Erythroblast (primary cell): Measurements from ENCODE around the gene TBC1D9B.

Source experiments
- DNase-seq, 2 experiments: peaks; one replicate each; lab custom pipeline; 2025; lab: John Stamatoyannopoulos, UW
- GATA1 ChIP-seq: IDR thresholded peaks from 2 replicates; pipeline ENCODE4 v1.6.1; 2011; ENCODE audit warnings: low read depth, mild to moderate bottlenecking, control low read depth, low read length, moderate library complexity
- POLR2A ChIP-seq: IDR thresholded peaks from 2 replicates; pipeline ENCODE4 v1.6.1; 2011; ENCODE audit warnings: mild to moderate bottlenecking, low read length

TBC1D9B gene

DNA sequence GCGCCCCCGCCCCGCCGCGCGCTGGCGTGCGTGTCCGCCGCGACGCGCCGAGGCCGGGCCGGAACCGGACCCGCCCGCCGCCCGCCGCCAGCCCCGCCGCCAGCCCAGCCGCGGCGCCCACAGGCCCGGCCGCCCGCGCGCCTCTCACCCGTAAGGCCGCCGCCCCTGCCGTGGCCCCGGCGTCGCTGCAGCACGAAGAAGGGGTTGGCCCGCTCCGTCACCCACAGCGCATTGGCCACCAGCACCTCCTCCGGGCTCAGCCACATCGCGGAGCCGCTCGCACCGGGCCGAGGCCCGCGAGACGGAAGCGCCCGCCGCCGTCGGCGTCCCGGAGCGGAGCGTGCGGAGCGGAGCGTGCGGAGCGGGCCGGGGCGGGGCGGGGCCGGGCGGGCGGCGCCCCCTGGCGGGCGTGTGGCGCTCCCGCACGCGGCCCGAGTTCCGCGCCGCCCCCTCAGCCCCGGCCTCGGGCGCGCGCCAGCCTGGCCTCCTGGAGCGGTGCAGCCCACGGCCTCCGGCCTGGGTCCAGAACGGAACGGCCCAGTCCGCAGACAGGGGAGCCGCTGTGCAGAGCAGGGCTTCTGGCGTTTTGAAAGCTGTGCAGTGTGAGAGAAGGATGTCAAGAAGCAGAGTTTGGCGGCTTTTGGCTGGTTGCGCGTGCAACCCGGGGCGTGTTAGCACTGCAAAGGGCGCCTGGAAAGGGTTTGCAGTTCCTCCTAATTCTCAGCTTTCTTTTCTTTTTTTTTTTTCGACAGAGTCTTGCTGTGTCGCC lies at the start of gene TBC1D9B:
TSS of gene TBC1D9B (minus strand) at position 342 of the 769 bp plus-strand sequence. CDS start at position 266, 76 bp downstream.
- DNase-seq: peak; percentile 82 to 90
- TF ChIP-seq POLR2A (no peak), GATA1 (no peak)

DNA sequence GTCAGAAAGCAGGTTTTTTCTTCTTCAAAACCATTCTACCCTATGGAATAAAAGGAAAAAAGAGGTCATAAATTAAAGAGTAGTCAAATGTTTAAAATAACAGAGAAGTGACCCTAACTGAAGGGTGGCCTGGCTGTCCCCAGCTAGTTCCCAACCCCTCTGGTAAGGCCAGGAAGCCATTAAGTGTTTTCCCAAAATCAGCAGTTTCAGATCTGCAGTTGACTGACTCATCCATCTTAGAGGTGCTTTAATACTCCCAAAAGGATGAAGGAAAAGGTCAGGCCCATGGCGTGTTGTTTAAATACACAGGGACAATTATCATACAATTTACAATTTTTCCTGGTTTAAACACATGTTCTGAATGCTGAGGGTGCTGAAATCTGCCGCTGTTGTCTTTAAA lies 47.9 kb upstream of the TBC1D9B start:
- TF ChIP-seq POLR2A: no peak
- no peak for DNase-seq

DNA sequence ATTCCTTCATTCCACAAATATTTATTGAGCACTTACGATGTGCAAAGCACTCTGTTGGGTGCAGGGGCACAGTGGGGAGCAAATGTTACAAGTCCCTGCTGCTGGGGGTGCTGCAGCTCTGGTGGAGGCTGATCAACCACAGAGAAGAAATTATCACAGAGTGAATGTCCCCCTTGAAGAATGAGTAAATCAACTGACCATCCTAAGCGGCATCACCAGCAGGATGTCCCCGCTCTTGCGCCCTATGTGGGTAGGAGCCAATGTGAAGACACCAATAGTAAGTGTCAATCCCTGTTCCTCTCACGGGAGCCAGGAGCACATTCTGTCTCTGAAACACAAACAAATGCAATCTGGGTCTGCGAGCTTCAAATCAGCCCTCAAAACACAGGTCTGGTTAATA lies 47.4 kb upstream of the TBC1D9B start:
- no peak for DNase-seq
- TF ChIP-seq GATA1 (no peak), POLR2A (no peak)

DNA sequence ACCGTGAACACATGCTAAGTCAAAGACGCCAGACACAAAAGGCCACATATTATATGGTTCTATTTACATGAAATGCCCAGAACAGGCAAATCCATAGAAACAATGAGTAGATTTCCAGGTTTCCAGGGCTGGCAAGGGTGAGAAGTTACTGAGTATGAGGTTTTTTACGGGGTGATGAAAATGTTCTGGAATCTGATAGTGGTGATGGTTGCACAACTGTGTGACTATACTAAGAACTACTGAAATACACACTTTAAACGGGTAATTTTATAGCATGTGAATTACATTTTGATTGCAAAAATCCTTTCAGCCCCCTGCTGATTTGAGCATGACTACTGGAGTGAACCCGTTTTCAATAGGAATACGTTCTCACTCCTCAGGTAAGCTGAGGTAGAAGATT lies 46.7 kb upstream of the TBC1D9B start:
- DNase-seq: no peak
- TF ChIP-seq POLR2A: no peak
- TF ChIP-seq GATA1: no peak

DNA sequence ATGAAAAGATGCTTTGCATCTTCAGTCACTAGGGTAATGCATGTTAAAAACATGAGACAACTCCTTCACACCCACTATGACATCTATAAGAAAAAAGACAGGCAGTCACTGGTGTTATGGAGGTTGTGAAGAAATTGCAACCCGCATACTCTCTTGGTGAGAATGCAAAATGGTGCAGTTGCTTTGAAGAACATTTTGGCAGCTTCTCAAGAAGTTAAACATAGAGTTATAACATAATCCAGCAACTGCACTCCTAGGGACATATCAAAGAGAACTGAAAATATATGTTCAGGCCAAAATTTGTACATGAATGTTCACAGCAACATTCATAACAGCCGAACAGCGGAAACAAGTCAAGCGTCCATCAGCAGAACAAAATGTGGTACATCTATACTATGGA lies 46.3 kb upstream of the TBC1D9B start:
- no peak for DNase-seq
- TF ChIP-seq GATA1: no peak
- TF ChIP-seq POLR2A: no peak

DNA sequence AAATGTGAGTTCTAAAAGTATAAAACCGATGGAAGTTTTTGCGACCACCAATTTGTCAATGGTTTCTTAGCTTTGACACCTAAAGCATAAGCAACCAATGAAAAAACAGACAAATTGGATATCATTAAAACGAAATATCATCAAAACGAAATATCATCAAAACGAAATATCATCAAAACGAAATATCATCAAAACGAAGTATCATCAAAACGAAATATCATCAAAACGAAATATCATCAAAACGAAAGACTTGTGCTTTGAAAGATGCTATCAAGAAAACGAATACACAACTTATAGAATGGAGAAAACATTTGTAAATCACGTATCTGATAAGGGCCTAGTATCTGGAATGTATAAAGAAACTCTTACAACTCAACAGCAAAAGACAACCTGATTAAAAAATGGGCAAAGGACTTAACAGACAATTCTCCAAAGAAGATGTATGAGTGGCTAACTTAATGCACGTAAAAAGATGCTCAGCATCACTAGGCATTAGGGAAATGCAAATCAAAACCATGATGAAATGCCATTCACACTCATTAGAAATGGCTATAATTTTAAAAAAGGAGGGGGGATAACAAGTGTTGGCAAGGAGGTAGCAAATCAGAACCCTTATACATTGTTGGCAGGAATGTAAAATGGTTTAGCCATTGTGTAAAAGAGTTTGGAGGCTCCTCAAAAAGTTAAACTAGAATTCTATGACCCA lies 29.4 kb upstream of the TBC1D9B start:
- no peak for DNase-seq
- no peak for TF ChIP-seq POLR2A
- TF ChIP-seq GATA1: no peak

DNA sequence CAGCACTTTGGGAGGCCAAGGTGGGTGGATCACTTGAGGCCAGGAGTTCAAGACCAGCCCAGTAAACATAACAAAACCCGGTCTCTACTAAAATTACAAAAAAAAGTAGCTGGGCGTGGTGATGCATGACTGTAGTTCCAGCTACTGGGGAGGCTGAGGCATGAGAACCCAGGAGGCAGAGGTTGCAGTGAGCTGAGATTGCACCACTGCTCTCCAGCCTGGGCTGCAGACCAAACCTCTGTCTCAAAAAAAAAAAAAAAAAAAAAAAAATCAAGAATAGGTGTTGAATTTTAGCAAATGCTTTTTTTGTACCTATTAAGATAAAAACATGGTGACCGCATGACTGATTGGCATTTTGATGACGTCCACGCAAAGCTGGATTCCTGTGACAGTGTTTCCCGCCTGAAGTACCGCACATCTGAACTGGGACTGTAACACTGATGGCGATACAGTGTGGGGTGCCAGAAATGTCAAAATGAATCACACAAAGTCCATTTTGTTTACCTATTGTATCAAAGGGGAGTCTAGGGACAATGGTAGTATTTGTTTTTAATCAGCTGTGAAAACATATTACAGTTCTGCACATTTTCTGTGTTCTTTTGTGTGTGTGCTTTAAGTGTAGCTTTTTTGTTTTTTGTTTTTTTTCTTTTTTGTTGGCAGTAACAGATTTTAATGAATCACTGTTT lies 23.2 kb upstream of the TBC1D9B start:
- TF ChIP-seq POLR2A (no peak), GATA1 (no peak)
- no peak for DNase-seq

DNA sequence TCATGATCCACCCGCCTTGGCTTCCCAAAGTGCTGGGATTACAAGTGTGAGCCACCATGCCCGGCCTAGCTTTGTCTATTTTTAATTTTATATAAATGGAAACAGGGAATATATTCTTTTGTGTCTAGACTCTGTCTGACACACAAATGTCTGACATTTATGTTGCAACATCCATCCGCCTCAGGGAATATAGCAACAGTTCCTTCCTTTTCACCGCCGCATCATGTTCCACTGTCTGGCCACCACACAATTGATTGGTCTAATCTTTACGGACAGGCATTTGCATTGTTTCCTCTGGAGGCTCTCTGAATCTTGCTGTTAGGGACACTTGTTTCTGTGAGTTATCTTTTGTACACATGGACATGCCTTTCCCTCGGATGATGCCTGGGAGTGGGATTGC lies 20.1 kb upstream of the TBC1D9B start:
- TF ChIP-seq GATA1: no peak
- no peak for TF ChIP-seq POLR2A

DNA sequence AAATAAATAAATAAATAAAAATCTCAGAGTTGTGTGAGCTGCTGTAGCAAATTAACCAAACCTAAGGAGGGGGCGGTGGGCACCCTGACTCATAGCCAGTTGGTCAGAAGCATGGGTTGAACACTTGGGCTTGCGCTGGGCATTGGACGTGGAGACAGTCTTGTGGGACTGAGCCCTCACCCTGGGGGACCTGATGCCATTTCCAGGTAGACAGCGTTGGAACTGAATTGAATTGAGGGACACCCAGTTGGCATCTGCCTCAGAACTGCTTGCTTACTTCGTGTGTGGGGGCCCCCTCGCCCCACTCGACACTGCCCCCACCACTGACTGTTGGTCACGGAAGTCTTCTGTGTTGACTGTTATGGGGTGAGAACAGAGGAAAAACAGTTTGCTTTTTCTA lies 19.0 kb upstream of the TBC1D9B start:
- no peak for DNase-seq
- no peak for TF ChIP-seq GATA1
- TF ChIP-seq POLR2A: no peak

More for the DNA sequence above, 20.1 kb upstream of the TBC1D9B start:
- no peak for DNase-seq

DNA sequence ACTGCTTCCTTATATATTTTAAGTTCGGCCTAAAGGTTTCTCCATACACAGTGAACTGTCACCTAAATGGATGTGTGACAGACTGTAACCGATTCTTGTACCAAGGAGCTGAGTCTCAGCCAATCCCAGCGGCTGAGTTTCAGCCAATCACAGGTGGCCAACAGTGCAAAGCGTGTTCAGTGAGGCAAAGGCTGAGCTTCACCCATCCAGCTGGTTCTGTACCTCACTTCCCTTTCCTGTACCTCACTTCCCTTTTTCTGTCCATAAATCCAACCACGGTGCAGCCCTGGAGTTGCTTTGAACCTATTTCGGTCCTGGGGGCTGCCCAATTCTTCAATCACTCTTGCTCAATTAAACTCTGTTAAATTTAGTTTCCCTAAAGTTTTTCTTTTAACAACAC lies 15.7 kb upstream of the TBC1D9B start:
- DNase-seq: no peak
- TF ChIP-seq POLR2A (no peak), GATA1 (no peak)

DNA sequence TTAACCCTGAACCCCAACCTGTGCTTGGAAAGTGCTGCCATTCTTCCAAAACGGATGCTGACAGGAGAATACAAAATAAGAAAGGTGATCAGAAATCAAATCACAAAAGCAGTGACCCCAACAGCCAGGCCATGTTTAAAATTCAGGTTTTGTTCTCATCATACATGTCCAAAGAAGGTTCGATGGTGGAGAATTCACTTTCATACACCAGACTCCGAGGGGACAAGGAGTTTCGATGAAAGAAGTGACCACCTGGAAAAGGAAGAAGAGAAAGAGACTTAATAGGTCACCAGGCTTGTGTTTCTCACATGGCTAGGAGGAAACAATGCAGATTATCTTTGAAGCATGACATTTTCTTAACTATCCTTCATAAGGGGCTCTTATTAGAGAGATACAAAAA lies 12.5 kb upstream of the TBC1D9B start:
- no peak for TF ChIP-seq POLR2A
- no peak for TF ChIP-seq GATA1
- DNase-seq: no peak

DNA sequence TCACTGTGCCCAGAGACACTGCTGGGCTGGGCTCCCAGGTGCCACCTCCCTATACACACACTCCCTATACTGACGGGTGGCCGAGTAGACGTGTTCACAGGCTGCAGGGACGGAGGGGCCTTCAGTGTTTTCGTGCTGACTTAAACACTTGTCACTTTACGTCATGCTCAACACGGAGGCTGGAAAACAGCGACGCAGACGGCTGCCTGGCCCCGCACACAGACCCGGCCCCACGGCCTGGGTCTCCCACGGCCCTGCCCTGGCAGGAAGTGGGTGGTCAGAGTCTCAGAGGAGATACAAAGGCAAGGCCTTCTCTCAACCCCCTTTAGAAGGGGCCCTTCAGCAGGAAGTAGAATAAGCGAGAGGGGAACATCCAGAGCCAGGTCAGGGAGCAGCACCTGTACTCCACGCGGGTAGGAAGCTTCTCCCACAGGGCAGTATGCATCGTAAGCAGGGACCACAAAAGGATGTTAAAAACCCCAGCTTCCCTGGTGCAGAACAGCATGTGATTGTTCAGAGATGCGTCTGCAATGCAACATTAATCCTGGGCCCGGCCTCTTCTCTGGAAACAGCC lies 11.9 kb upstream of the TBC1D9B start:
- TF ChIP-seq GATA1 (no peak), POLR2A (no peak)

DNA sequence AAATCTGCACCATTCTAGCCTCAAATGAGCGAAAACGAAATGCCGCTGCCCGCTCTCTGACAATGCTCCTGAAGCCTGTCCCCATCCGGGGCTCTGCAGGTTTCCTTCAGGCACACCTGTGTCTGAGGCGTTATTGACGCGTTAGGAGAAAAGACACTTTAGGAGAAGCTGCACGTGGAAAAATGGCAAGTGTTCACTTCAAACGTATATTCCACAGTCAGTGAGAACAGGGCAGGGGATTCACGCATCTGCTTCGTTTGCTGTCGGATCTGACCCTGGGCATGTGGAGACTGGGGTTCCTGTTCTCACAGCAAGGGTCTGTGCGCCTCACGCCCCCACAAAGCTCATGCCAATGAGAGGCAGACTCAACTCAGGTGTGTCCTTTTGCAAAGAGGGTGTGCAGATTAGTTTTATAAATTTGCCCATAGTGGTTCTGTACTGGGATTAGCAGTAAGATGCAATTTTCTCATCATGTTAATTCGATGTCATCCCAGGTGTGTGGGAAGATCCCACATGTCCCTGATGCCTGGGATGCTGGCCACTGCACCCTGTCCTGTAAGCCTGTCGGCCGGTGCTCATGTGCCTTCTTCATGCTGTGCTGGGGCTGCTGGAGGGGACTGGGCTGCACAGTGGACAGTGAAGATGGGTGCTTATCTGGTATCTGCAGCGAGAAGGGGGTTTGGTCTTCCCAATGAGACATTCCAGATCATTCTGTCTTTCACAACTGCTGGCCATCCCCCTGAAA lies 11.2 kb upstream of the TBC1D9B start:
- TF ChIP-seq POLR2A: no peak
- TF ChIP-seq GATA1: no peak
- DNase-seq: no peak

More for the DNA sequence above, 11.9 kb upstream of the TBC1D9B start:
- no peak for DNase-seq

DNA sequence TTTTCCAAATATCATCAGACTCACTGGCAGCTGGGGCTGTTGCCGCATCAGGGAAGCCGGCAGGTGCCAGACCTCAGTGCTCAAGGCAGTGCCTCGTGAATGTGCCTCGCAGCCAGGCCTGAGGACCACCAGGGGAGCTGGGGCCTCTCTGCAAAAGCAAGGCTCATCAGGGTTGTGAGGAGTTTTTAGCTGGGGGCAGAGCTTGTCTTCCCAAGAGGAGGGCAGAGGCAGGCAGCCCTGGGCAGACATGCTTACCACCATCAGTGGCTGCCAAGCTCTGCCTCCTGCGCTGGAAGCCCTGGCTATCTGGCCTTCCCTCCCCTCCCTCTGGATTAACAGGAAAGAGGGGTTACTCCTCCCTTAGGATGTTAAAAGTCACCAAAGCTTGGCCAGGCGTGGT lies 8.8 kb upstream of the TBC1D9B start:
- TF ChIP-seq GATA1 (no peak), POLR2A (no peak)
- no peak for DNase-seq
